ENCODE results near the gene PRH1.

Gene PRH1

DNA sequence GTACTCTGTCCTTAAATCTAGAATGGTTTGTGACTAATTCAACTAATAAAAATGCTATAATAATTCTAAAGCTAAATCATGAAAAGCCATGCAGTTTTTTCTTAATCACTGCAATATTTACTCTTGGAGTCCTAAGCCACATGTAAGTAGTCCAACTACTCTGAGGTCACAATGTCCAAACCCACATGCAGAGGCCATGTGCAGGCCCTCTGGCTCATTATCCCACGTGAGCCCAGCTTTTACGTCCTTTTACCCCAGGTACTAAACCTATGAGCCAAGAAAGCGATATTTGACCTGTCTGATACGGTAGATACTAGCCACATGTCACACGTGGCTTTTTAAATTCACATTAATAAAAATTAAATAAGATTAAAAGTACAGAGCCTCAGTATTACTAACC lies 12.8 kb upstream of the PRH1 start:
- no peak overlapping the region for H3K9ac ChIP-seq (ENCODE audit: low read depth in 1 of 2, low read length in 2 of 2)
- no peak overlapping the region for H3K27ac ChIP-seq (ENCODE audit: low read depth, low read length)
- no peak overlapping the region for H3K4me3 ChIP-seq (ENCODE audit: low read depth in 1 of 2, low read length in 2 of 2)
- H3K4me1 ChIP-seq (ENCODE audit: control insufficient read depth in 1 of 2, insufficient read depth in 2 of 2, low read length in 2 of 2) = peaks cover 0 to 5% of the 10 kb centered on the region in 2 donors
- H3K36me3 ChIP-seq (ENCODE audit: control insufficient read depth in 1 of 2, insufficient read depth in 2 of 2, low read length in 2 of 2) = no peaks in the 10 kb centered on the region
- peaks cover 0 to 2% of the 10 kb centered on the region in 2 donors for H3K9me3 ChIP-seq (ENCODE audit: control insufficient read depth in 1 of 2, low read length in 2 of 2)
- H3K27me3 ChIP-seq (ENCODE audit: control insufficient read depth in 1 of 2, insufficient read depth in 2 of 2, low read length in 2 of 2) = no peaks in the 10 kb centered on the region

DNA sequence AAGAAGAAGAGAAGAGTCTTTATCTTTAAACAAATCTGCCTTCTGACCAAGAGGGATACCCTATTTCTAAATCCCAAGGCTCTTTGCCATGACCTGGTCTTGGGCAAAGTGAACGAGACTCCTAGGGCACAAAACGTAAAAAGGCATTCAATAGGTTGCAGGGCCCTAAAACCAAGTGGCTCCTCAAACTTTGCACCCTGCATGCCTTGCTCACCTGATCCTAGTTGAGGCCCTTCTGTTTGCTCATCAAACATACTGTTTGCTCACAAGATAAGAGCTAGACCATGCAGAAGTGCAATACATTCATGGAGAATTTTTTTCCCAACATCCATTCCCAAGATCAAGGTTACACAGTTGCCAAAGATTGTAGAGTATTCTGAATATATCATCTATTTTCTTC lies 7.9 kb upstream of the PRH1 start:
- Histone ChIP-seq H3K27ac (ENCODE audit: low read depth, low read length) (no peak overlapping the region), H3K36me3 (ENCODE audit: control insufficient read depth in 1 of 2, insufficient read depth in 2 of 2, low read length in 2 of 2) (no peaks in the 10 kb centered on the region), H3K4me3 (ENCODE audit: low read depth in 1 of 2, low read length in 2 of 2) (no peak overlapping the region), H3K27me3 (ENCODE audit: control insufficient read depth in 1 of 2, insufficient read depth in 2 of 2, low read length in 2 of 2) (no peaks in the 10 kb centered on the region), H3K9ac (ENCODE audit: low read depth in 1 of 2, low read length in 2 of 2) (no peak overlapping the region), H3K9me3 (ENCODE audit: control insufficient read depth in 1 of 2, low read length in 2 of 2) (no peaks in the 10 kb centered on the region), H3K4me1 (ENCODE audit: control insufficient read depth in 1 of 2, insufficient read depth in 2 of 2, low read length in 2 of 2) (peaks cover 0 to 8% of the 10 kb centered on the region in 2 donors)

DNA sequence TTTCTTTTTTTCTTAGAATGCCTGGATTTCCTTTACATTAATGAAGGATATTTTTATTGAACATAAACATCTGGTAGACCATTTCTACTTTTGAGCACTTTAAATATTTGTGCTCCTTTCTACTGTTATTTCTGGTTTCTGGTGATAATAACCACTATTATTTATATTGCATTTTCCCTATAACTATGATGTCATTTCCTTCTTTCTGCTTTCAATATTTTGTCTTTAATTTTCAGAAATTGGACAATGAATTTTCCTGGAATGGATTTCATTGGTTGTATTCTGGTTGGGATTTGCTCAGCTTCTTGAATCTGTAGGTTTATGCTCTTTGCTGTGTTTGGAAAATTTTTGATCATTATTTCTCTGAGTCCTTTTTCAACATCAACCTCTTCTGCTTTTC lies 5.2 kb upstream of the PRH1 start:
- H3K27ac ChIP-seq (ENCODE audit: low read depth, low read length) = no peak overlapping the region
- no peak overlapping the region for H3K9ac ChIP-seq (ENCODE audit: low read depth in 1 of 2, low read length in 2 of 2)
- H3K4me3 ChIP-seq (ENCODE audit: low read depth in 1 of 2, low read length in 2 of 2) = no peak overlapping the region

DNA sequence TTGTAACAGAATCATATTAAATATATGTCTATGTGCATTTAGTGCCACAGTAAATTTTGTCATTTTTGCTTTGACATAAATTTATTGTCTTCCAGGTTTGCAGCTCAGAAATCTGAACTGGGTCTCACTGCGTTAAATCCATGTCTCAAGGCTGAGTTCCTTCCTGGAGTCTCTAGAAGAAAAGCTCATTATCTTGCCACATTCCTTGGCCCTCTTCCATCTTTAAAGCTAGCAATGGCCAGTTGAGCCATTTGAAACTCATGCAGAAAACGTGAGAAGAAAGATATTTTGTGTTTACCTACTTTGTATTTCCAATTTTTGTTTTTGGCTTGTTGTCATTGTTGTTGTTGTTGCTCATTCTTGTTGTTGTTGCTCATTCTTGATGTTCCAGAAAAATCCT lies 10.7 kb downstream of the PRH1 start:
- no peaks in the 10 kb centered on the region for H3K9me3 ChIP-seq (ENCODE audit: control insufficient read depth in 1 of 2, low read length in 2 of 2)
- H3K27ac ChIP-seq (ENCODE audit: low read depth, low read length) = no peak overlapping the region
- peaks cover 0 to 10% of the 10 kb centered on the region in 2 donors for H3K36me3 ChIP-seq (ENCODE audit: control insufficient read depth in 1 of 2, insufficient read depth in 2 of 2, low read length in 2 of 2)
- H3K9ac ChIP-seq (ENCODE audit: low read depth in 1 of 2, low read length in 2 of 2) = no peak overlapping the region
- H3K4me3 ChIP-seq (ENCODE audit: low read depth in 1 of 2, low read length in 2 of 2) = no peak overlapping the region
- H3K27me3 ChIP-seq (ENCODE audit: control insufficient read depth in 1 of 2, insufficient read depth in 2 of 2, low read length in 2 of 2) = no peaks in the 10 kb centered on the region
- no peaks in the 10 kb centered on the region for H3K4me1 ChIP-seq (ENCODE audit: control insufficient read depth in 1 of 2, insufficient read depth in 2 of 2, low read length in 2 of 2)

More for the DNA sequence above, 5.2 kb upstream of the PRH1 start:
- Histone ChIP-seq H3K4me1 (ENCODE audit: control insufficient read depth in 1 of 2, insufficient read depth in 2 of 2, low read length in 2 of 2) (peaks cover 0 to 8% of the 10 kb centered on the region in 2 donors), H3K36me3 (ENCODE audit: control insufficient read depth in 1 of 2, insufficient read depth in 2 of 2, low read length in 2 of 2) (no peaks in the 10 kb centered on the region), H3K27me3 (ENCODE audit: control insufficient read depth in 1 of 2, insufficient read depth in 2 of 2, low read length in 2 of 2) (no peaks in the 10 kb centered on the region), H3K9me3 (ENCODE audit: control insufficient read depth in 1 of 2, low read length in 2 of 2) (no peaks in the 10 kb centered on the region)

DNA sequence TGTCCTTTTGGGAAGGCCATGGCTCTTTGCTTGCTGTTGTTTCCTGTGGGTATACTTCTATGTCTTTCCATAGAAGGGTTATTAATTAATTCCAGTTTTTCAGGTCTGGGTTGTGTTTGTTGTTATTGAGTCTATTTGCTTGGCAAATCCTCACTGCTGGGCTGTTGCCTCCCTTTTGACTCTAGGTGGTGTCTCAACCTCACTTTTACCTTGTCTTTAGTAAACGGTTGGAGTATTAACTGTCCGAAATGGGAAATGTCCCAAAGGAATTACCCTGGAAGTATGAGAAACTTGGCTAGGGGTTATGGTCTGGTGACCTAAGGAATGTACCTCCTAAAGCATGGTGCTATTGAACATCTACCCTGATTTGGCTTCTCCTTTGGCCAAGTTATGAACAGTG lies 16.7 kb downstream of the PRH1 start:
- Histone ChIP-seq H3K9ac (ENCODE audit: low read depth in 1 of 2, low read length in 2 of 2) (no peak overlapping the region), H3K4me1 (ENCODE audit: control insufficient read depth in 1 of 2, insufficient read depth in 2 of 2, low read length in 2 of 2) (no peaks in the 10 kb centered on the region), H3K27ac (ENCODE audit: low read depth, low read length) (no peak overlapping the region), H3K4me3 (ENCODE audit: low read depth in 1 of 2, low read length in 2 of 2) (no peak overlapping the region), H3K36me3 (ENCODE audit: control insufficient read depth in 1 of 2, insufficient read depth in 2 of 2, low read length in 2 of 2) (no peaks in the 10 kb centered on the region), H3K27me3 (ENCODE audit: control insufficient read depth in 1 of 2, insufficient read depth in 2 of 2, low read length in 2 of 2) (no peaks in the 10 kb centered on the region), H3K9me3 (ENCODE audit: control insufficient read depth in 1 of 2, low read length in 2 of 2) (peaks cover 0 to 4% of the 10 kb centered on the region in 2 donors)

DNA sequence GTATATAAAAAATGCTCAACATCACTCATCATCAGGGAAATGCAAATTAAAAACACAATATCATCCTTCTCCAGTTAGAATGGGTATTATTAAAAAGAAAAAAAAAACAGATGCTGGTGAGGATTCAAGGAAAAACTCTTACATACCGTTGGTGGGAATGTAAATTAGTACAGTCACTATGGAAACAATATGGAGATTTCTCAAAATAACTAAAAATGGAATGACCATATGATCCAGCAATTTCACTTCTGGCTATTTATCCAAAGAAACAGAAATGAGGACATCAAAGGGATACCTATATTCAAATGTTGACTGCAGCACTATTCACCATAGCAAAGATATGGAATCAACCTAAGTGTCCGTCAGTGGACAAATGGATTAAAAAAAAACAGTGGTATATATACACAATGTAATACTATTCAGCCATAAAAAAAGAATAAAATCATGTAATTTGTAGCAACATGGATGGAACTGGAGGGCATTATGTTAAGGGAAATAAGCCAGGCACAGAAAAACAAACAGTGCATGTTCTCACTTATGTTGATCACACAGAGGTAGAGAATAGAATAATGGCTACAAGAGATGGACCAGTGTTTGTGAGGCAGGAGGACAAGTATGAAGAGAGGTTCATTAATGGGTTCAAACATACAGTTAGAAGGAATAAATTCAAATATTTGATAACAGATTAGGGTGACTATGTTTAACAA lies 20.4 kb downstream of the PRH1 start:
- Histone ChIP-seq H3K27ac (ENCODE audit: low read depth, low read length) (no peak overlapping the region), H3K9me3 (ENCODE audit: control insufficient read depth in 1 of 2, low read length in 2 of 2) (peaks cover 3 to 5% of the 10 kb centered on the region in 2 donors), H3K4me3 (ENCODE audit: low read depth in 1 of 2, low read length in 2 of 2) (no peak overlapping the region), H3K4me1 (ENCODE audit: control insufficient read depth in 1 of 2, insufficient read depth in 2 of 2, low read length in 2 of 2) (no peaks in the 10 kb centered on the region), H3K27me3 (ENCODE audit: control insufficient read depth in 1 of 2, insufficient read depth in 2 of 2, low read length in 2 of 2) (no peaks in the 10 kb centered on the region), H3K9ac (ENCODE audit: low read depth in 1 of 2, low read length in 2 of 2) (no peak overlapping the region), H3K36me3 (ENCODE audit: control insufficient read depth in 1 of 2, insufficient read depth in 2 of 2, low read length in 2 of 2) (peaks cover 0 to 2% of the 10 kb centered on the region in 2 donors)

DNA sequence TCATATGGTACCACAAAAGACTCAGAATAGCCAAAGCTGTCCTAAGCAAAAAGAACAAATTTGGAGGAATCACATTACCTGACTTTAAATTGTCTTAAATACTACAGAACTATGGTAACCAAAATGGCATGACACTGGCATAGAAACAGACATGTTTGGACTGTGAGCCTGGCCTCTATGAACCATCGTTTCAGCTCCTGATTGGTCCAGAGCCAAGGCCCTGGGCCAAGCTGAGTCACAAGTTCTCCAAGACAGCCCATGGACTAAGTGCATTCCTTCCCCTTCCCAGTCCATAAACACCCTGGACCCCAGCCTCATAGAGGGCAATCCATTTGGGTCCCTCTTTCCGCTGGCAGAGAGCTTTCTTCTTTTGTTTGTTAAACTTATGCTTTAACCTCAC lies 22.7 kb downstream of the PRH1 start:
- peaks cover 0 to 6% of the 10 kb centered on the region in 2 donors for H3K36me3 ChIP-seq (ENCODE audit: control insufficient read depth in 1 of 2, insufficient read depth in 2 of 2, low read length in 2 of 2)
- H3K27ac ChIP-seq (ENCODE audit: low read depth, low read length) = no peak overlapping the region
- no peak overlapping the region for H3K4me3 ChIP-seq (ENCODE audit: low read depth in 1 of 2, low read length in 2 of 2)
- peaks cover 6 to 11% of the 10 kb centered on the region in 2 donors for H3K9me3 ChIP-seq (ENCODE audit: control insufficient read depth in 1 of 2, low read length in 2 of 2)
- H3K27me3 ChIP-seq (ENCODE audit: control insufficient read depth in 1 of 2, insufficient read depth in 2 of 2, low read length in 2 of 2) = no peaks in the 10 kb centered on the region
- no peaks in the 10 kb centered on the region for H3K4me1 ChIP-seq (ENCODE audit: control insufficient read depth in 1 of 2, insufficient read depth in 2 of 2, low read length in 2 of 2)
- no peak overlapping the region for H3K9ac ChIP-seq (ENCODE audit: low read depth in 1 of 2, low read length in 2 of 2)

DNA sequence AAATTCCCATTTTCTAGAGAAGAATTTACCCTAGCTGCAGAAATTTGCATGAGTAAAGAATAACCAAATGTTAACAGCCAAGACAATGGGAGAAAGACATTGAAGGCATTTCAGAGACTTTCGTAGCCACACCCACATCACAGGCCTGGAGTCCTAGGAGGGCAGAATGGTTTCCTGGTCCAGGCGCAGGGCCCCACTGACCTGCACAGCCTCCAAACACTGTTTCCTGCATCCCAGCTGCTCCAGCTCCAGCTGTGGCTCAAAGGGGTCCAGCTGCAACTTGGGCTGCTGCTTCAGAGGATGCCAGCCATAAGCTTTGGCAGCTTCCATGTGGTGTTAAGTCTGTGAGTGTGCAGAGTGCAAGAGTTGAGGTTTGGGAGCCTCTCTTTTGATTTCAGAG lies 28.2 kb downstream of the PRH1 start:
- Histone ChIP-seq H3K4me3 (ENCODE audit: low read depth in 1 of 2, low read length in 2 of 2) (no peak overlapping the region), H3K27me3 (ENCODE audit: control insufficient read depth in 1 of 2, insufficient read depth in 2 of 2, low read length in 2 of 2) (no peaks in the 10 kb centered on the region), H3K9me3 (ENCODE audit: control insufficient read depth in 1 of 2, low read length in 2 of 2) (peaks cover 8 to 16% of the 10 kb centered on the region in 2 donors), H3K27ac (ENCODE audit: low read depth, low read length) (no peak overlapping the region), H3K9ac (ENCODE audit: low read depth in 1 of 2, low read length in 2 of 2) (no peak overlapping the region), H3K36me3 (ENCODE audit: control insufficient read depth in 1 of 2, insufficient read depth in 2 of 2, low read length in 2 of 2) (peaks cover 0 to 11% of the 10 kb centered on the region in 2 donors), H3K4me1 (ENCODE audit: control insufficient read depth in 1 of 2, insufficient read depth in 2 of 2, low read length in 2 of 2) (no peaks in the 10 kb centered on the region)

DNA sequence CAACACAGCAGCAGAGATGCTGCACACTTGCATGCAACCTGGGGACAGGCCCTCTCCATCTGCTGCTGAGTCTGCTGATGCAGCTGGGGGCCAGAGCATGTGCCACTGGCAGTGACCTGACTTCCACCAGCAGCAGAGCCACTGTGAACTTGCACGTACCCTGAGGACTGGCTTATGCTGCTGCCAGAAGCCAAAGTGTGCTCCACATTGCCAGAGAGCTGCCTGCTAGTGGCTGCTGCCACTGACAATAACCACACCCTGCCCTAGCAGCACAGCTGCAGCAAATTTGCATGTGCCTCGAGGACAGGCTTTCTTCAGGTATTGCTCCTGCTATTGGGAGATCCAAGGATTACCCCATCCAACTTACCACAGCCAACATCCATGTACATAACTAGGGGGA lies 30.3 kb downstream of the PRH1 start:
- Histone ChIP-seq H3K4me3 (ENCODE audit: low read depth in 1 of 2, low read length in 2 of 2) (no peak overlapping the region), H3K9ac (ENCODE audit: low read depth in 1 of 2, low read length in 2 of 2) (no peak overlapping the region), H3K36me3 (ENCODE audit: control insufficient read depth in 1 of 2, insufficient read depth in 2 of 2, low read length in 2 of 2) (peaks cover 0 to 9% of the 10 kb centered on the region in 2 donors), H3K9me3 (ENCODE audit: control insufficient read depth in 1 of 2, low read length in 2 of 2) (peaks cover 8 to 16% of the 10 kb centered on the region in 2 donors), H3K27ac (ENCODE audit: low read depth, low read length) (no peak overlapping the region), H3K4me1 (ENCODE audit: control insufficient read depth in 1 of 2, insufficient read depth in 2 of 2, low read length in 2 of 2) (no peaks in the 10 kb centered on the region), H3K27me3 (ENCODE audit: control insufficient read depth in 1 of 2, insufficient read depth in 2 of 2, low read length in 2 of 2) (no peaks in the 10 kb centered on the region)

DNA sequence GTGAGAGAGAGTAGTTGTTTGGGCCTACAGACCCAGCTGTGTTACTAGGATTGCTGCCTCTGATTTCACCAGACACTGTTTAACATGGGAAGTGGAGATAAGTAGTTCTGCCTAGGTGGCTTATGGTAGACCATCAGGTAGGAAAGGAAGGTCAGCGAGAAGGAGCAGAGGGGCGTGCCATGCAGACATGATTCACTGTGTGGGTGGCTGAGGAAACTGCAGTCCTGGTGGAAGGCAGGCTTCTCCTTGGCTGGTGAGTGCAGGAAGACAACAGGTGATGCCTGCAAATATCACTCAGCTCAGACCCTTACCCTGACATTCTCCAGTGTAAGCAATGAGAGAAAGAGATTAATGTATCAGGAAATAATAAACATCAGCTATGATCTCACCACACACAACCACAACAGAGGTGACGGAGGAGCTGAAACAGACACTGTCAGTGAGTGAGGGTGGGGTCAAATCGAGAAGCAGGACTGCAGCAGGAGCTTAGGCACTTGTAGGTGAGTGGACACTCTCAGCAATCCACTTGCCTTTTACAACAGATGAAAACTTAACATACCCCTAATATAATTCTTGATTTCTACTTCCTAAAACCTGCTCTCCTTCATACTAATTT lies 32.7 kb downstream of the PRH1 start:
- Histone ChIP-seq H3K9ac (ENCODE audit: low read depth in 1 of 2, low read length in 2 of 2) (no peak overlapping the region), H3K36me3 (ENCODE audit: control insufficient read depth in 1 of 2, insufficient read depth in 2 of 2, low read length in 2 of 2) (peaks cover 0 to 4% of the 10 kb centered on the region in 2 donors), H3K9me3 (ENCODE audit: control insufficient read depth in 1 of 2, low read length in 2 of 2) (peaks cover 7 to 8% of the 10 kb centered on the region in 2 donors), H3K27ac (ENCODE audit: low read depth, low read length) (no peak overlapping the region), H3K4me1 (ENCODE audit: control insufficient read depth in 1 of 2, insufficient read depth in 2 of 2, low read length in 2 of 2) (no peaks in the 10 kb centered on the region), H3K4me3 (ENCODE audit: low read depth in 1 of 2, low read length in 2 of 2) (no peak overlapping the region), H3K27me3 (ENCODE audit: control insufficient read depth in 1 of 2, insufficient read depth in 2 of 2, low read length in 2 of 2) (no peaks in the 10 kb centered on the region)
